ENCODE data around the gene EXPH5.

The EXPH5 gene

GRCh38 chr11:108508653-108509593, 84.6 kb downstream of the EXPH5 start:
- H3K4me3 ChIP-seq (replicated peaks; ENCODE audit: insufficient read depth, low read length): no peak overlapping the region
- TF ChIP-seq, protein P1, sequence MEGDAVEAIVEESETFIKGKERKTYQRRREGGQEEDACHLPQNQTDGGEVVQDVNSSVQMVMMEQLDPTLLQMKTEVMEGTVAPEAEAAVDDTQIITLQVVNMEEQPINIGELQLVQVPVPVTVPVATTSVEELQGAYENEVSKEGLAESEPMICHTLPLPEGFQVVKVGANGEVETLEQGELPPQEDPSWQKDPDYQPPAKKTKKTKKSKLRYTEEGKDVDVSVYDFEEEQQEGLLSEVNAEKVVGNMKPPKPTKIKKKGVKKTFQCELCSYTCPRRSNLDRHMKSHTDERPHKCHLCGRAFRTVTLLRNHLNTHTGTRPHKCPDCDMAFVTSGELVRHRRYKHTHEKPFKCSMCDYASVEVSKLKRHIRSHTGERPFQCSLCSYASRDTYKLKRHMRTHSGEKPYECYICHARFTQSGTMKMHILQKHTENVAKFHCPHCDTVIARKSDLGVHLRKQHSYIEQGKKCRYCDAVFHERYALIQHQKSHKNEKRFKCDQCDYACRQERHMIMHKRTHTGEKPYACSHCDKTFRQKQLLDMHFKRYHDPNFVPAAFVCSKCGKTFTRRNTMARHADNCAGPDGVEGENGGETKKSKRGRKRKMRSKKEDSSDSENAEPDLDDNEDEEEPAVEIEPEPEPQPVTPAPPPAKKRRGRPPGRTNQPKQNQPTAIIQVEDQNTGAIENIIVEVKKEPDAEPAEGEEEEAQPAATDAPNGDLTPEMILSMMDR (IDR thresholded peaks at IDR 0.05; ENCODE audit: insufficient read depth, low read length): no peak

GRCh38 chr11:108501396-108501795, 92.2 kb downstream of the EXPH5 start:
- DNase-seq (ENCODE audit: low read depth in 1 of 2, low spot score in 1 of 2): no peak
- Histone ChIP-seq H3K4me3 (replicated peaks; ENCODE audit: insufficient read depth, low read length) (no peak overlapping the region), H3K27ac (replicated peaks) (no peak overlapping the region), H3K27me3 (ENCODE audit: insufficient read depth, poor library complexity, severe bottlenecking) (no peaks in the 10 kb centered on the region)
- TF ChIP-seq SPI1 (IDR thresholded peaks at IDR 0.05; ENCODE audit: borderline replicate concordance, low read depth): no peak
- TF ChIP-seq, protein P1 (IDR thresholded peaks at IDR 0.05; ENCODE audit: insufficient read depth, low read length): no peak
- no peak for TF ChIP-seq POLR2AphosphoS5 (IDR thresholded peaks at IDR 0.05; ENCODE audit: low read depth)
- TF ChIP-seq, protein P2, sequence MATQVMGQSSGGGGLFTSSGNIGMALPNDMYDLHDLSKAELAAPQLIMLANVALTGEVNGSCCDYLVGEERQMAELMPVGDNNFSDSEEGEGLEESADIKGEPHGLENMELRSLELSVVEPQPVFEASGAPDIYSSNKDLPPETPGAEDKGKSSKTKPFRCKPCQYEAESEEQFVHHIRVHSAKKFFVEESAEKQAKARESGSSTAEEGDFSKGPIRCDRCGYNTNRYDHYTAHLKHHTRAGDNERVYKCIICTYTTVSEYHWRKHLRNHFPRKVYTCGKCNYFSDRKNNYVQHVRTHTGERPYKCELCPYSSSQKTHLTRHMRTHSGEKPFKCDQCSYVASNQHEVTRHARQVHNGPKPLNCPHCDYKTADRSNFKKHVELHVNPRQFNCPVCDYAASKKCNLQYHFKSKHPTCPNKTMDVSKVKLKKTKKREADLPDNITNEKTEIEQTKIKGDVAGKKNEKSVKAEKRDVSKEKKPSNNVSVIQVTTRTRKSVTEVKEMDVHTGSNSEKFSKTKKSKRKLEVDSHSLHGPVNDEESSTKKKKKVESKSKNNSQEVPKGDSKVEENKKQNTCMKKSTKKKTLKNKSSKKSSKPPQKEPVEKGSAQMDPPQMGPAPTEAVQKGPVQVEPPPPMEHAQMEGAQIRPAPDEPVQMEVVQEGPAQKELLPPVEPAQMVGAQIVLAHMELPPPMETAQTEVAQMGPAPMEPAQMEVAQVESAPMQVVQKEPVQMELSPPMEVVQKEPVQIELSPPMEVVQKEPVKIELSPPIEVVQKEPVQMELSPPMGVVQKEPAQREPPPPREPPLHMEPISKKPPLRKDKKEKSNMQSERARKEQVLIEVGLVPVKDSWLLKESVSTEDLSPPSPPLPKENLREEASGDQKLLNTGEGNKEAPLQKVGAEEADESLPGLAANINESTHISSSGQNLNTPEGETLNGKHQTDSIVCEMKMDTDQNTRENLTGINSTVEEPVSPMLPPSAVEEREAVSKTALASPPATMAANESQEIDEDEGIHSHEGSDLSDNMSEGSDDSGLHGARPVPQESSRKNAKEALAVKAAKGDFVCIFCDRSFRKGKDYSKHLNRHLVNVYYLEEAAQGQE (IDR thresholded peaks at IDR 0.05; ENCODE audit: insufficient replicate concordance, low read depth): no peak
- TF ChIP-seq GABPA (IDR thresholded peaks at IDR 0.05; ENCODE audit: low read depth): no peak

More at GRCh38 chr11:108508653-108509593, 84.6 kb downstream of the EXPH5 start:
- Histone ChIP-seq H3K27ac (replicated peaks) (no peak overlapping the region), H3K27me3 (ENCODE audit: insufficient read depth, poor library complexity, severe bottlenecking) (no peaks in the 10 kb centered on the region)
- DNase-seq (ENCODE audit: low read depth in 1 of 2, low spot score in 1 of 2): no peak

GRCh38 chr11:108500721-108501120, 92.8 kb downstream of the EXPH5 start:
- no peak for TF ChIP-seq SPI1 (IDR thresholded peaks at IDR 0.05; ENCODE audit: borderline replicate concordance, low read depth)
- TF ChIP-seq, protein P2 (IDR thresholded peaks at IDR 0.05; ENCODE audit: insufficient replicate concordance, low read depth): no peak
- H3K27me3 ChIP-seq (ENCODE audit: insufficient read depth, poor library complexity, severe bottlenecking): no peaks in the 10 kb centered on the region
- no peak overlapping the region for H3K27ac ChIP-seq (replicated peaks)
- no peak for DNase-seq (ENCODE audit: low read depth in 1 of 2, low spot score in 1 of 2)
- H3K4me3 ChIP-seq (replicated peaks; ENCODE audit: insufficient read depth, low read length): no peak overlapping the region

DNA sequence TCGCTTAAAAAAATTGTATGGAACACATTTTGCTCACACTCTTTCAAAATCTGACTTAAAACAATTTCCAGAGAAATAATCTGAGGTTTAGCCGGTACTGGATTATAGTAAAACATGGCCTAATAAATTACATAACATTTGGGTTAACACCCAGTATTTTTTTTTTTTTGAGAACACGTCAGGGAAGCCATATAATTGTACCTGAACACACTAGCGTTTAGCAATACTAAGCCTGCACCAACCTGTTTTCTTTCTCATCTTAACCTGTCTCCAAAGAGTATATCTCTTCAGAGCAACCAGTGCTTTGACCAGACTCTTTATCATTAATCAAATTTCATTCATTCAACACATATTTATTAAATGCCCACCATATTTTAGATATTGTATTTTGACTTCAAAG, 93.4 kb downstream of the EXPH5 start:
- no peak overlapping the region for H3K27ac ChIP-seq (replicated peaks)
- no peak for DNase-seq (ENCODE audit: low read depth in 1 of 2, low spot score in 1 of 2)

More for the DNA sequence above, 93.4 kb downstream of the EXPH5 start:
- no peak overlapping the region for H3K4me3 ChIP-seq (replicated peaks; ENCODE audit: insufficient read depth, low read length)
- H3K27me3 ChIP-seq (ENCODE audit: insufficient read depth, poor library complexity, severe bottlenecking): no peaks in the 10 kb centered on the region
- TF ChIP-seq, protein P2 (IDR thresholded peaks at IDR 0.05; ENCODE audit: insufficient replicate concordance, low read depth): no peak
- TF ChIP-seq SPI1 (IDR thresholded peaks at IDR 0.05; ENCODE audit: borderline replicate concordance, low read depth) (no peak), POLR2AphosphoS5 (IDR thresholded peaks at IDR 0.05; ENCODE audit: low read depth) (no peak), GABPA (IDR thresholded peaks at IDR 0.05; ENCODE audit: low read depth) (no peak)
- TF ChIP-seq, protein P1 (IDR thresholded peaks at IDR 0.05; ENCODE audit: insufficient read depth, low read length): no peak

All from HL-60 (cell line).